NT2/D1 (cell line): Measurements from ENCODE around the gene TBC1D22A.

Source experiments
- YY1 ChIP-seq: IDR thresholded peaks from 2 replicates; pipeline ENCODE4 v1.6.1; 2011; ENCODE audit not compliant: insufficient read length, insufficient read depth
- ZNF274 ChIP-seq: IDR thresholded peaks from 2 replicates; pipeline ENCODE4 v1.6.1; 2011; ENCODE audit warnings: mild to moderate bottlenecking, low read depth, low read length

DNA sequence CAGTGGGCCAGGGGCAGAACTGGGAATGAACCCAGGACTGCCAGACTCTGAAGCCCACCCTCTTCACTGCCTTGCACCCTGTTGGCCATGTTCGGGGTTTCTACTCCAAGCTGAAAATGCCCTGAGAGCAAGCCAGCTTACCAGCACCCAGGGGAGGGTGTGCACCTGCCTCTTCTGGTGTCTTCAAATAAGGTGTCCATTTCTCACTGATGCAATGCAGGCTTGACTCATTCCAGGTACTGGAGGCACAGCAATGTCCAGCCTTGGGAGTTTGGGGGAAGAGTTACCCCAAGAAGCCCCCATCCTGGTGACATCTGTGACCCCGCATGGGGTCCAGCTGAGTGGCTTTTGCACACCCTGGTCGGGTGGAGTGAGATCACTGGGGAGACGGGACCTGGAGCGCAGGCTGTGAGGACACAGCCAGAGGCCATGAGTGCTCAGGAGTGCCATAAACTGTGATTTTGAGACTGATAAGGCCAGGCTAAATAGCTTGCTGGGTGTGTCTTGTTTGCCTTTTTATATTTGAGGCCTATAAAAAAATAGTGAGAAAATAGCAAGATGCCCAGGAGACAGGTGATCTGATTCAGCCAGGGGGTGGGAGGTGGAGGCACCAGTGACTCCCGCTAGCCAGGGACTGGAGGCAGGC is 19.8 kb upstream of the TBC1D22A start:
- TF ChIP-seq YY1 (no peak), ZNF274 (no peak)
